ENCODE measurements around the gene CLDN12. TPM values are rescaled to one million over a fixed set of nuclear protein-coding genes. Genes with fewer than 3 reads are reported as not detected.

Gene CLDN12
- total RNA-seq, 1 experiment from 2014 or later: 57.7 TPM

GRCh38 chr7:90408142-90408541 lies 4.9 kb downstream of the CLDN12 start:
- ChIA-PET CTCF (no interaction called here), POLR2A (ENCODE audit: unreplicated experiment) (no interaction called here)
- no peak for DNase-seq
- no peak overlapping the region for H3K27ac ChIP-seq
- H3K9me2 ChIP-seq (ENCODE audit: insufficient read depth): no peaks in the 10 kb centered on the region
- no peaks in the 10 kb centered on the region for H3K9me3 ChIP-seq (ENCODE audit: insufficient read depth, low read depth)
- H3F3A ChIP-seq (ENCODE audit: insufficient read depth, low read depth): peaks cover 8% of the 10 kb centered on the region; the same call in 1 of the 2 replicates
- no TSS peak for BruUV-seq (replicated peaks)
- H3K27me3 ChIP-seq (ENCODE audit: insufficient read depth, low read depth): no peaks in the 10 kb centered on the region
- peaks cover 25% of the 10 kb centered on the region for H3K79me2 ChIP-seq (ENCODE audit: low read depth)
- no peak overlapping the region for H3K4me2 ChIP-seq
- H4K20me1 ChIP-seq (ENCODE audit: insufficient read depth): no peaks in the 10 kb centered on the region
- H2AFZ ChIP-seq: no peak overlapping the region
- intact Hi-C loops (cut with micrococcal nuclease; ENCODE audit: unreplicated experiment): no loop called here
- peaks cover 28% of the 10 kb centered on the region for H3K4me1 ChIP-seq (replicated peaks; ENCODE audit: insufficient read depth)
- TF ChIP-seq, protein P1, sequence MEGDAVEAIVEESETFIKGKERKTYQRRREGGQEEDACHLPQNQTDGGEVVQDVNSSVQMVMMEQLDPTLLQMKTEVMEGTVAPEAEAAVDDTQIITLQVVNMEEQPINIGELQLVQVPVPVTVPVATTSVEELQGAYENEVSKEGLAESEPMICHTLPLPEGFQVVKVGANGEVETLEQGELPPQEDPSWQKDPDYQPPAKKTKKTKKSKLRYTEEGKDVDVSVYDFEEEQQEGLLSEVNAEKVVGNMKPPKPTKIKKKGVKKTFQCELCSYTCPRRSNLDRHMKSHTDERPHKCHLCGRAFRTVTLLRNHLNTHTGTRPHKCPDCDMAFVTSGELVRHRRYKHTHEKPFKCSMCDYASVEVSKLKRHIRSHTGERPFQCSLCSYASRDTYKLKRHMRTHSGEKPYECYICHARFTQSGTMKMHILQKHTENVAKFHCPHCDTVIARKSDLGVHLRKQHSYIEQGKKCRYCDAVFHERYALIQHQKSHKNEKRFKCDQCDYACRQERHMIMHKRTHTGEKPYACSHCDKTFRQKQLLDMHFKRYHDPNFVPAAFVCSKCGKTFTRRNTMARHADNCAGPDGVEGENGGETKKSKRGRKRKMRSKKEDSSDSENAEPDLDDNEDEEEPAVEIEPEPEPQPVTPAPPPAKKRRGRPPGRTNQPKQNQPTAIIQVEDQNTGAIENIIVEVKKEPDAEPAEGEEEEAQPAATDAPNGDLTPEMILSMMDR (conservative IDR thresholded peaks at IDR 0.05): no peak
- no peak for TF ChIP-seq EZH2 (IDR thresholded peaks at IDR 0.05; ENCODE audit: low read depth)
- no peak overlapping the region for H3K4me3 ChIP-seq
- H3K36me3 ChIP-seq (ENCODE audit: low read depth): peaks cover 23% of the 10 kb centered on the region

GRCh38 chr7:90409667-90410066 lies 6.4 kb downstream of the CLDN12 start:
- DNase-seq: no peak
- CTCF ChIA-PET: no interaction called here
- Histone ChIP-seq H3K27me3 (ENCODE audit: insufficient read depth, low read depth) (no peaks in the 10 kb centered on the region), H3K4me3 (no peak overlapping the region), H3K4me2 (no peak overlapping the region), H4K20me1 (ENCODE audit: insufficient read depth) (no peaks in the 10 kb centered on the region), H2AFZ (no peak overlapping the region), H3K27ac (no peak overlapping the region), H3K9me3 (ENCODE audit: insufficient read depth, low read depth) (no peaks in the 10 kb centered on the region), H3F3A (ENCODE audit: insufficient read depth, low read depth) (peaks cover 4% of the 10 kb centered on the region; the same call in 1 of the 2 replicates), H3K9me2 (ENCODE audit: insufficient read depth) (no peaks in the 10 kb centered on the region), H3K79me2 (ENCODE audit: low read depth) (peaks cover 18% of the 10 kb centered on the region; the same call in 1 of the 2 replicates), H3K36me3 (ENCODE audit: low read depth) (peaks cover 27% of the 10 kb centered on the region), H3K4me1 (replicated peaks; ENCODE audit: insufficient read depth) (peaks cover 21% of the 10 kb centered on the region)
- intact Hi-C loops (cut with micrococcal nuclease; ENCODE audit: unreplicated experiment): no loop called here
- POLR2A ChIA-PET (ENCODE audit: unreplicated experiment): no interaction called here
- BruUV-seq (replicated peaks): no TSS peak
- TF ChIP-seq, protein P1 (conservative IDR thresholded peaks at IDR 0.05): no peak
- no peak for TF ChIP-seq EZH2 (IDR thresholded peaks at IDR 0.05; ENCODE audit: low read depth)

DNA sequence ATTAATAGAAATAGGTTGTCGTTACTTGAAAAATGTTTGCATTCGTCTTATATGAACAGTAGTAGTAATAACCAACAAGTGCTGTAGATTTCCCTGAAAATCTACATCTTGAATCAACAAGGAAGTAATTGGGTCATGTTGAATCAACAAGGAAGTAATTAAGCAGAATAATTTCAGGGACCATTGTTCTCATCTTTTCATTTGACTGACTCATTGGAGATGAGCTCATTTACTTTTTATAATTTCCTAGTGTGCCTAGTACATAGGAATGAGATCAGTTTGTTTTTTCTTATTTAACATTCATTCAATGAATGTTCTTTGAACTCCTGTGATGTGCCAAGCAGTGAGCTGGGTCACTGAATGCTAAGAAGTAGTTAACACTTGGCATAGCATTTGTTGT lies 8.2 kb downstream of the CLDN12 start:
- no peak overlapping the region for H3K4me3 ChIP-seq
- H4K20me1 ChIP-seq (ENCODE audit: insufficient read depth): no peaks in the 10 kb centered on the region
- peak overlapping the region; percentile 59 for H3K27ac ChIP-seq
- no peaks in the 10 kb centered on the region for H3K9me2 ChIP-seq (ENCODE audit: insufficient read depth)
- no peaks in the 10 kb centered on the region for H3K9me3 ChIP-seq (ENCODE audit: insufficient read depth, low read depth)
- H3K36me3 ChIP-seq (ENCODE audit: low read depth): peaks cover 24% of the 10 kb centered on the region
- H3K4me1 ChIP-seq (replicated peaks; ENCODE audit: insufficient read depth): peaks cover 15% of the 10 kb centered on the region
- no peaks in the 10 kb centered on the region for H3K27me3 ChIP-seq (ENCODE audit: insufficient read depth, low read depth)
- BruUV-seq (replicated peaks): no TSS peak
- CTCF ChIA-PET: interaction anchor here (1.1 kb wide), 1 partner anchor 16 kb away, joined by 3 read pairs; no protein-coding TSS in a partner anchor
- 0 out of 2 replicates have a peak overlapping the region, but pooled peaks have one; percentile 24 for H3K4me2 ChIP-seq
- POLR2A ChIA-PET (ENCODE audit: unreplicated experiment): no interaction called here
- peaks cover 2% of the 10 kb centered on the region; the same call in 1 of the 2 replicates for H3K79me2 ChIP-seq (ENCODE audit: low read depth)
- H2AFZ ChIP-seq: no peak overlapping the region
- DNase-seq: peak in 1 of 2 experiments; percentile 84
- intact Hi-C loops (cut with micrococcal nuclease; ENCODE audit: unreplicated experiment): no loop called here
- TF ChIP-seq, protein P1 (conservative IDR thresholded peaks at IDR 0.05): no peak
- TF ChIP-seq EZH2 (IDR thresholded peaks at IDR 0.05; ENCODE audit: low read depth): no peak
- H3F3A ChIP-seq (ENCODE audit: insufficient read depth, low read depth): peaks cover 4% of the 10 kb centered on the region; the same call in 1 of the 2 replicates
